GM18526 (cell line): Measurements from ENCODE around the gene SLC9C2.

Experiments used
- POLR2A ChIP-seq: IDR thresholded peaks from 3 replicates; pipeline ENCODE4 v1.6.1; 2011; ENCODE audit not compliant: insufficient read length; ENCODE audit errors: extremely low read depth

SLC9C2 gene

DNA sequence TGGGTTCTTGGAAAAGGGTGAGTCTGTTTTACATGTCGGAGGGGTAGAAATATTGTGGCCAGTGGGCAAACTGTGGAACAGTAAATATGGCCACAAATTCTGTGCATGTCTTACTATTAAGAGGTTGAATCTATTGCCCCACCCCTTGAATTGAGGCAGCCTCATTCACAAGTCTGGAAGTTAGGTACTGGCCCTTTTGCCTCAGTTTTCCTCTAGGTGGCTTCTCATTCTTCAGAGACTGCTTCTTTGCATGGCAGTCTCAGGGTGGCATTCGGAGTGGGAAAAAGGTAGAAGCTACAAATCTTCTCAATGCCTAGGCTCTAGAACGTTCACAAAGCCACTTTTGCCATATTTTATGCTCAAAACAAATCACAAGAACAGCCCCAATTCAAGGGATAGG is 57.2 kb downstream of the SLC9C2 start:
- no peak for TF ChIP-seq POLR2A

DNA sequence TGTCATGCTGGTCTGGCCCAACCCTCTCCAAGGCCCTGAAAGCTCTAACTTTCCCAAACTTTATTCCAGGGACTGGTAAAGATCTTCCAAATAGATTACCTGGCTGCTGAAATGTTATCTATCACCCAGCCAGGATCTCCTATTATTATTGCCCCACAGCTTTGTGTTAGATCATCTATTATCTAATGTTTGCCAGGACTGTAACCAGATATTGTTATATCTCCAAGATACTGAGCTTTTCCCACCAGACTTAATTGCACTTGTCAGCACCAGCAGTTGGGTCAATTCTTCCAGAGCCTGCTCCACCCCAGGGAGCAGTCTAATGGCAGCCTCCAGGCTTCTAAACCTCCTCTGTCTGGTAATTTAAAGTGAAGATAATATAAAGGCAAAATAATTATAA is 66.6 kb downstream of the SLC9C2 start:
- TF ChIP-seq POLR2A, result no peak

DNA sequence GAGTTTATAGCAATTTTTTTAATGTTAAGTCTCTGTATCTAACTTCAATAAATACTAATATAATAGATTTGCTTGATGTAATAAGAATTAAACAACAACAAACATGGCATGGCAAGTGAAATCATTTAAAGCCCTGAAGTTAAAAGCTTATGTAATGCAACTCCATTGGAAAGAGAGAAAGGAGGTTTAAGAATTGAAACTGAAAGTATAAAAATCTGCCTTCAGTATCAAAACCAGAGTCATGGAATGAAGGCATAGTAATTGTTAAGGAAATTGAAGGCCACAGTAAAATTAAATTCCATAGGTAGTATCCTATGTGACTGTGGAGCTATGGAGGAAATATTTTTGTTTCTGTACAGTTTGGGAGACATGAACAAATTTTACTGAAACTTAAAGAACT is 70.6 kb downstream of the SLC9C2 start:
- no peak for TF ChIP-seq POLR2A

DNA sequence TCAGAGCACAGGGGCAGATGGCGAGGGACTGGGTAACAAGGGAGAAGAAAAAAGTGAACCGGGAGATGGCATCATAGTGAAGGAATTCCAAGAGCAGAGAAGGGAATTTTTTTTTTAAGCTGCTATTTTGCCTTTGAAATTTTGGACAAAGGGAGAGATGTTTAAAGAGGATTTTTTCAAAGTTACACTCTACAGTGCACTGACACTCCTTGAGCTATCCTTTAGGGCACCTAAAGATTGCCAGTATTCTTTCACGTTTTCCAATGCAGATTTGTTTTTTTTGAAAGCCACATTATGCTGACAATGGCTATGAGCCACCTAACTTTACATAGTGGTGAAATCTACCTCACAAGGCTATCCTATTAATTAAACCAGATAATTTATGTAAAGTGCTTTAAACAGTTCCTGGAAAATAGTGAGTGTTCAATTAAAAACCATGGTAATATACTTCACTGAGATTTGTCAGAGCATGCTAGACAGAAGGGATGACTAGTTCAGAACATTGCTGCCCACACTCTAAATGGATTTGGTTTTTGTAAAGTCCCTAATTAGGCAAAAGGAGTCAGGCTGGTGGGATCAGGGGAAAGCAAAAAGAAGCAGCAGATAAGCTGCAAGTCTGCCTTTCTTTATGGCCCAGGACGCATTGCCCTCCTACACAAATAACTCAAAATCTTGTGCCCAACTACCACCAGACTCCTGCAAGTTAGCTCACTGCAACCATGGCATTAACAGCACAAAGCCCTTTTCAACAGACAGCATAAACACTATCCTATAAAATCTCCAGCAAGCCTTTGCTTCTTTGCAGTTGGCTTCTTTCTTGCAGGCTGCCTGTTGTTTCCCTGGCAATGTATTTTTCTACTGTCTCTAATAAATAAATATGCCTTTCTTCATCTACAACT is 71.8 kb downstream of the SLC9C2 start:
- TF ChIP-seq POLR2A, result no peak

DNA sequence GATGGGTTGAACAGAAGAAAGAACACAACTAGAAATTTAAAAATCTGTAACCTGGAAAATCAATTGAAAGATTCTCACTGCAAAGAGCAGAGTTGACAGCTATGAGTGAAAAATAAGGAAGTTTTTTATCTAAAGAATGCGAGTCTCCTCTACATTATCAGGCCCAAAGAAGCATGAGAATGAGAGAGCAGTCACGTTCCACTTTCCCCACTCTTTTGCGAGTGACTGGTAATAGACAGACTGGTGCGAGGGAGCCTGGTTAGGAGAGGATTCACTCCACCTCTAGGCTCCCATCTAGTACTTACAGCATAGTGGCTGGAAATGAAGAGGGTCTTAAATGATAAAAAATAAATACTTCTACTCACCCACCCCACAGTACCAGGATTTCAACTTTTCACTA is 73.8 kb downstream of the SLC9C2 start:
- no peak for TF ChIP-seq POLR2A

DNA sequence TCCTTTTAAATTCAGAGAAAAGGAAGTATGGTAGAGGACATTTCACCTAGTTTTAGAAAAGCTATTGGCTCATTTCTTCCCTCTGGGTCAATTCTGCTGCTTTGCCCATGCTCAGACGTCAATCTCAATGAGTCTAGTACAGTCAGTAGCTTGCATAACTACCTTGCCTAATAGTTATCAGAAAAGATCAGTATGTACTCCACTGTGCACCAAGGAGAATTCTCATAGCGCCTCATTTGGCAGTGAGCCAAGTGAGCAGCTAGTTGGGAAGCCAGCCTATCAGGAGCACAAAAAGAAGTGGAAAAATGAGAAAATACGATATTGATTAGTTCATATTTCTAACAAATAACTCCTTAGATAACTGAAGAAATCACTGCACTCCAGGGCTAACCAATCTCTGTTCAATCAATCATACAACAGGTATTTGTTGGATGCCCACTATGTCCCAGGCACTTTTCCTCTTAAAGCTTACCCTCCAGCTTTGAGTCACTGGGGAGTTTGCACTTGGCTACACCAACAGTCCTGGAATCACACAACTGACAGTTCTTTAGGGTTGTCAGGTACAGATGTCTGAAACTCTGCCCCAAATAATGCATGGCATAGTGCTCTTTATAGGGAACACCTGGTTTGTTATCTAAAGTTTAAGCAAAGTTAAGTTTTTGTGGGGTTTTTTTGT is 75.6 kb downstream of the SLC9C2 start:
- TF ChIP-seq POLR2A, result no peak

DNA sequence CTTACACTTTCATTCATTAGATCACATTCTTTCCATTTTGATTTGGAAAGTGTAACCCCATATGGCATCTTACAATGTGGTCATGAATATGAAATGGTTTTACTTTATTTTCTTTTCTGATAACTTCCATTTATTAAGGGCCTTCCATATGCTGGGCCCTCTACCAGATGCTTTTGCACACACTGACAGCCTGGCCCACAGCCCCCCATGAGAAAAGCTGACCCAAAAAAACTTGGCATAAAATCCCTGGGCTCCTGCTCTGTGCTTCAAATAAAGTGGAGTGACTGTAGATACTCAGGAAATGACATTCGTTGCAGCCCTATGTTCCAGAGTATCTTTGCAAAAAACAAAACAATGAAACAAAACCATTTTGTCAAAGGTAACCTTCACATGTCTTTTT is 76.9 kb downstream of the SLC9C2 start:
- TF ChIP-seq POLR2A, result no peak

DNA sequence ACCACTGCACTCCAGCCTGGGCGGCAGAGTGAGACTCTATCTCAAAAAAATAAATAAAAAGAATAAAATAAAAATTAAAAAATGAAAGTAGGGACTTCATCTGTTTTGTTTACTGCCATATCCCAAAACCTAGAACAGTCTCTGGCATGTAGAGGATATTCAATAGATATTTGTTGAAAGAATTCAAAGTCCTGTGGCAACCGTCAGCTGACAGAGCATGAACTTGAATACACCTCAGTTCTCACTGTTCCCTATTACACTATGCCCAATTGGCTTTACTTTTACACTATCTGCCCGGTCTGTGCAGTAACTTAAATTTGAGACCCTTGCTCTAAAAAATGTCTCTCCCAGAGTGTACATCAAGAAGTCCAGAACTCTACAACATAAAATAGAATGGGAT is 79.5 kb downstream of the SLC9C2 start:
- TF ChIP-seq POLR2A, result no peak

DNA sequence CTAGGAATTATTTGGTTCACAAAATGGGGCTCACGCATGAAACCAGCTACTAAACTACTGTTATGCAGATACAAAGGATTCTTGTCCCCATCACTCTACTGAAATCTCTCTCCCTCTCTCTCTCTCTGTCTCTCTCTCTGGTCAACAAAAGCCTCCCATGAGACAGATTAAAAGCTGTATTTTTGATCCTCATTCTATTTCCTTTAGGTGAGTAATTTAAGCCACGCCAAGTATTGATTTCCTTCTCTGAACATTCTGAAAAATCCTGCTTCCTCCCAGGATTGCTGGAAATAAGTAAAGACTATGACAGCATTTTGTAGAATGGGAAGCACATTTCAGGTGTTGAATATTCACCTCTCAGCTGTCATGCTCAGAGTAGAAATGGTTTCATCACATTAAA is 82.1 kb downstream of the SLC9C2 start:
- TF ChIP-seq POLR2A, result no peak

DNA sequence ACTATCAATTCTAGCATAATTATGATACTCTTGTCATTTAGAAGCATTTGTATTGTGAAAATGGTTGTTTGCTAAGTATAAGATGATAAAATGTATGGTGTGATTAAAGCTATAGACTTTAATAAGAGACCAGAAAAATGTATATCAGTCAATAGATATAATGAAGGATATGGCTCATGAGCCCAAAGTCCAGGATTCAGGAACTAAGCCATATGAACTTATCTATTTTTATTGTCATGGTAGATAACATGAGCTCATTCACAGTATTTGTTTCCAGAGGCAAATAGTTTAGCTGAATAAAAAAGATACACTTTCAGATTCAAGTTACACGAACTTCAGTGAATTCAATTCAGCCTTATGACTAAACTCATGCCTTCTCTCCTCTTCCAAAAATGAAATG is 93.1 kb downstream of the SLC9C2 start:
- TF ChIP-seq POLR2A, result no peak

DNA sequence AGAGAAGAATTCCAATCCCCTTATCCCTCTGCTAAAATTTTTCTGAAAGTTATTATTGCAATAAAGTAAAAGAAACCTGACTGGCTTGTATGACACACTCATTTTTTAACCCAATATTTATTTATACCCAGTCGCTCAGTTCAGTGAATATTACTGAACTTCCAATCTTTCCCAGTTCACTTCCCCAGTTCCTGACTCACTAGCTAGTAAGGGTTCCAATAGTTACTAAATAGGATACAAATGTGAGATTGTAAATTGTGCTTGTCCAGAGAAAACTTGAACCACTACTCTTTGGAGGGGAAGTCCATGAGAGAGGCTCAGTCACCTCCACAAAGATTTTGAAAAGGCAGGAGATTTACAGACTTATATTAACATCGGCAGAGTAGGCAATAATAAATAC is 94.3 kb downstream of the SLC9C2 start:
- TF ChIP-seq POLR2A, result no peak

DNA sequence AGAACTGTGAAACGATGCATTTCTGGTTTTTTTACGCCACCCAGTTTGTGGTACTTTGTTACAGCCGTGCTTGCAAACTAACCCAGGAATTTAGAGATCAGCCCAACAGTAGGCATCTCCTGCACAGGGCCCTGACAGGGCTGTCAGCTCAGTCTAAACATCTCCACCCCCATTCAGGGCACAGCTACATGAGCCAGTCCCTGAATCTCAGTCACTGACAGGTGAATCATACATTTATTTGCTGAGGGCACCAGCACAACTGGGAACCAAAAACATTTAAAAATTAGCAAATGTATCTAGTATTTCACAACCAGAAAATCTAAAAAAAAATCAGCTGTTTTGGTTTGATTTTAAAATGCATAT is 95.0 kb downstream of the SLC9C2 start:
- no peak for TF ChIP-seq POLR2A

DNA sequence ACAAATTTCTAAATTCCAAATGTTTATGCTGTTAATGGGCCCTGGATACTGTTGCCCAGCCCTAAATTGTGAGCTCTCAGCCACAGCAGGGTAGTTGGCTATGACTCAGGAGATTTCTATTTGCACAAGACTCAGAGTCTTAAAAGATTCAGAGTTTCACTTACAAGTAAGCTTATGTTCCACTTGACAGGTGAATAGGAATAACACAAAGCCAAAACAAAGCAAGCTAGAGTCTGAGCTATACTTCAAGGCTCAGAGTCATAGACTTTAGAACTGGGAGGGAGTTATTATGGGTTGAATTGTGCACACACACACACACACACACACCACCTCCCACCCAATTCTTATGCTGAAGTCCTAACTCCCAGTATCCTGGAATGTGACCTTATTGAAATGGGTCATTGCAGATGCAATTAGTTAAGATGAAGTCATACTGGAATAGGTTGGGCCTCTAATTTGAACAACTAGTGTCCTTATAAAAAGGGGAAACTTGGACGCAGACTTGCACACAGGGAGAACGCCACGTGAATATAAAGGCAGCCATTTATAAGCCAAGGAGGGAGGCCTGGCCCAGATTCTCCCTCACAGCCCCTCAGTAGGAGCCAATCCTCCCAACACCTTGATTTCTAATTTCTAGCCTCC is 95.5 kb downstream of the SLC9C2 start:
- TF ChIP-seq POLR2A, result no peak

DNA sequence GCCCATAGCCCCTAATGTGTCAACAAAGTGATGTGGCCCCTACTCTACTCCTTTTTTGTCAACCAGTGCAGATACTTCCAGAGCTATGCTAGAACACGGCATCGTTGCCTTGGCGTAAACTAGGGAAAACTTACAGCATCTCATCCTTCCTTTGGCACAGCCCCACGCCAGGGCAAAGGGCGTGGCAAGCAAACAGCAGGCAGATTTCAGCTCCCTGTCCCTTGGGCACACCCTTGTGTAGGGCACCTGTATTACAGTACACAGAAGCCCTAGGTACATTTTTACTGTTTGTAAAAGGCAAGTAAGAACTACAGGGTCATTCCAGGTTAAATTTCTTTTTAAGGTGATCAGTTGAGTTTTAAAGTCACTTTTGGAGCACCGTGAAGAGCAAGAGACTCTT is 96.4 kb downstream of the SLC9C2 start:
- TF ChIP-seq POLR2A, result no peak

DNA sequence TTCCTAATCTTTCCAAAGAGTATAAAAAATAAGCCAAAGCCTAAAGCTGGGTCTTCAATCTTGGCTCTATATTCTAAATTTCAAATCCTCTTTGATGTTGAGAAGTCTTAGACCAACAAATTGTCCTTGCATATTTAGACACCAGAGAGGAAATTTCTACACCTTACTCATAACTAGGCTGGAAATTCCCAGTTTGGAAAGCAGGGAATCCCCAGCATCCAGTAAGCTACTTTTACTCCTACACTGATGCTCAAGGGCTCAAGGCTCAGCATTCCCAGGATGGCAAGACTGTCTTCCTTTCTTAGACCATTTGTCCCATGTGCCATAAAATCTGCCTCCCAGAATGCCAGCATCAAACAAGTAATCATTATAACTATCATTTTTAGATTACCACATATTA is 97.5 kb downstream of the SLC9C2 start:
- no peak for TF ChIP-seq POLR2A

DNA sequence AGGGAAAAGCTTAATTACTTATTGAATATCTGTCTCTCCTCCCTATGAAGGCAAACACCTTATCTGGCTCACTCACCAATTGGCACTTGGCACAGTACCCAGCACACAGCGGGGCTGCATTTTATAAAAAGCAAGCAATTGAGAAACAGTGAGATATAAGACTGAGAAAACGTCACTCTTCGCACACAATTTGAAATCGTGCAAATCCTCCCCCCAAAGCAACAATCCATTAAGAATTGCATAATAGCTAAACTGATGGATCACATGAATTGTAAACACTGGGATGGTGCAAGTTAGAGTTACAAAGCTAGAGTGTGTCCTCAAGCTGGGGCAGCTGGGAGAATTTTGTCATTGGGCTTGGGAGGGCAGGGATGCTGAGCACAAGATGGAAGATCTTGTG is 98.6 kb downstream of the SLC9C2 start:
- no peak for TF ChIP-seq POLR2A
